ENCODE data around the gene CDH4. TPM values are rescaled to one million over a fixed set of nuclear protein-coding genes. Genes with fewer than 3 reads are reported as not detected.

CDH4 gene
- polyA plus RNA-seq, 4 donors: 6.1 to 8.9 (median 6.8) TPM

- DNase-seq (ENCODE audit: low read depth in 4 of 4, low spot score in 3 of 4): no peak
Measured at GRCh38 chr20:61950641-61951071, 698.6 kb downstream of the CDH4 start.

GRCh38 chr20:61951695-61952533 lies 699.9 kb downstream of the CDH4 start:
- DNase-seq (ENCODE audit: low read depth in 4 of 4, low spot score in 3 of 4): peak; percentile 71 to 75 (median 73)

GRCh38 chr20:61953037-61954021 lies 701.3 kb downstream of the CDH4 start:
- no peak for DNase-seq (ENCODE audit: low read depth in 4 of 4, low spot score in 3 of 4)

GRCh38 chr20:61954276-61955021 lies 702.4 kb downstream of the CDH4 start:
- no peak for DNase-seq (ENCODE audit: low read depth in 4 of 4, low spot score in 3 of 4)

GRCh38 chr20:61955668-61956395 lies 703.8 kb downstream of the CDH4 start:
- no peak for DNase-seq (ENCODE audit: low read depth in 4 of 4, low spot score in 3 of 4)

GRCh38 chr20:61956396-61957342 lies 704.6 kb downstream of the CDH4 start:
- DNase-seq (ENCODE audit: low read depth in 4 of 4, low spot score in 3 of 4): no peak

GRCh38 chr20:61957961-61958715 lies 706.1 kb downstream of the CDH4 start:
- no peak for DNase-seq (ENCODE audit: low read depth in 4 of 4, low spot score in 3 of 4)

- DNase-seq (ENCODE audit: low read depth in 4 of 4, low spot score in 3 of 4): no peak
Measured at GRCh38 chr20:61958773-61959700, 707.0 kb downstream of the CDH4 start.

GRCh38 chr20:61960836-61961235 lies 708.8 kb downstream of the CDH4 start:
- DNase-seq (ENCODE audit: low read depth in 4 of 4, low spot score in 3 of 4): no peak

- DNase-seq (ENCODE audit: low read depth in 4 of 4, low spot score in 3 of 4): no peak
Measured at GRCh38 chr20:61963149-61963548, 711.1 kb downstream of the CDH4 start.

- DNase-seq (ENCODE audit: low read depth in 4 of 4, low spot score in 3 of 4): no peak
Measured at GRCh38 chr20:61963885-61964674, 712.0 kb downstream of the CDH4 start.

- no peak for DNase-seq (ENCODE audit: low read depth in 4 of 4, low spot score in 3 of 4)
Measured at GRCh38 chr20:61964675-61965605, 712.9 kb downstream of the CDH4 start.

GRCh38 chr20:61965606-61966491 lies 713.8 kb downstream of the CDH4 start:
- no peak for DNase-seq (ENCODE audit: low read depth in 4 of 4, low spot score in 3 of 4)
